B cell (primary cell): ENCODE results near the gene FAM174C. TPM values are rescaled to one million over a fixed set of nuclear protein-coding genes. Genes with fewer than 3 reads are reported as not detected.

Experiments used
- ATAC-seq: fragments of 200-7000 bp; cut with Tn5 transposase; one replicate; pipeline ENCODE4 v1.10.0; 2021; ENCODE audit warnings: low read depth, mild to moderate bottlenecking, moderate number of reproducible peaks, moderate library complexity
- CTCF ChIA-PET: fragments of 350-600 bp; sonication (Branson Sonifier 250); formaldehyde crosslinking; loops from one replicate; lab custom pipeline; 2021; ENCODE audit warnings: antibody characterized with exemption, inconsistent platforms; lab: Charles Lee
- POLR2A ChIA-PET: fragments of 350-600 bp; sonication (Branson Sonifier 250); formaldehyde crosslinking; loops from one replicate; lab custom pipeline; 2021; ENCODE audit warnings: antibody characterized with exemption; lab: Charles Lee
- DNase-seq: peaks from one replicate; pipeline ENCODE4 v3.0.0; 2013
- H2AFZ ChIP-seq: 2 replicates; pipeline ENCODE4 v1.6.1; 2012; ENCODE audit warnings: mild to moderate bottlenecking, low read depth, low read length; ENCODE audit not compliant: insufficient read depth, poor library complexity, severe bottlenecking
- H3K27ac ChIP-seq, 2 donors: 1 replicate in 1 of 2; 2 replicates in 1 of 2; pipeline ENCODE4 v1.5.1; 2012 to 2013; ENCODE audit warnings: low read length in 2 of 2, mild to moderate bottlenecking in 2 of 2, moderate library complexity in 1 of 2
- H3K27me3 ChIP-seq, 4 experiments: fragments of 200-600 bp in 1 of 4; sonication (generic) in 1 of 4; replicated peaks in 1 of 4; 1 replicate in 2 of 4; 2 replicates in 2 of 4; pipeline versions ENCODE4 v1.6.1 to v1.7.0; 2013 to 2016; ENCODE audit warnings: low read length in 3 of 4, mild to moderate bottlenecking in 2 of 4, mixed read lengths in 1 of 4, moderate library complexity in 1 of 4; ENCODE audit not compliant: insufficient read depth in 4 of 4, control insufficient read depth in 3 of 4; ENCODE audit errors: control extremely low read depth in 1 of 4
- H3K36me3 ChIP-seq, 2 experiments: replicated peaks in 1 of 2; 1 replicate in 1 of 2; 2 replicates in 1 of 2; pipeline versions ENCODE4 v1.6.1 to v1.7.1; 2013; ENCODE audit warnings: low read length in 1 of 2; ENCODE audit not compliant: insufficient read depth in 2 of 2, control insufficient read depth in 1 of 2; ENCODE audit errors: control extremely low read depth in 1 of 2, extremely low read depth in 1 of 2
- H3K4me1 ChIP-seq, 2 donors: fragments of 200-600 bp in 1 of 2; sonication (generic) in 1 of 2; 1 replicate in 1 of 2; 2 replicates in 1 of 2; pipeline versions ENCODE4 v1.5.1 to v1.6.1; 2013 to 2017; ENCODE audit warnings: low read length in 2 of 2; ENCODE audit not compliant: control insufficient read depth in 2 of 2, insufficient read depth in 2 of 2
- H3K4me2 ChIP-seq: replicated peaks from 2 replicates; pipeline ENCODE3; 2012; ENCODE audit warnings: mild to moderate bottlenecking, low read depth, low read length; ENCODE audit not compliant: poor library complexity, severe bottlenecking
- H3K4me3 ChIP-seq, 5 experiments: fragments of 200-600 bp in 1 of 5; sonication (generic) in 1 of 5; 1 replicate in 3 of 5; 2 replicates in 2 of 5; pipeline versions ENCODE4 v1.5.1 to v1.7.0; 2011 to 2016; ENCODE audit warnings: low read length in 4 of 5, mild to moderate bottlenecking in 4 of 5, low read depth in 2 of 5, control low read depth in 1 of 5, moderate library complexity in 1 of 5; ENCODE audit not compliant: insufficient read depth in 1 of 5; ENCODE audit errors: control extremely low read depth in 1 of 5, extremely low read depth in 1 of 5
- H3K79me2 ChIP-seq: fragments of 200-600 bp; sonication (generic); one replicate; pipeline ENCODE4 v1.6.0; 2016; ENCODE audit warnings: low read length; ENCODE audit not compliant: control insufficient read depth, insufficient read depth
- H3K9ac ChIP-seq: fragments of 200-600 bp; sonication (generic); 2 replicates; pipeline ENCODE4 v1.6.1; 2017; ENCODE audit warnings: mild to moderate bottlenecking, low read length, moderate library complexity
- H3K9me3 ChIP-seq, 3 donors: one replicate each; pipeline versions ENCODE4 v1.6.1 to v1.7.1; 2013; ENCODE audit warnings: low read length in 2 of 3; ENCODE audit not compliant: control insufficient read depth in 2 of 3, insufficient read depth in 1 of 3; ENCODE audit errors: control extremely low read depth in 1 of 3
- H4K20me1 ChIP-seq: 2 replicates; pipeline ENCODE4 v1.6.0; 2012; ENCODE audit warnings: mild to moderate bottlenecking, low read length; ENCODE audit not compliant: insufficient read depth, control insufficient read depth, poor library complexity, severe bottlenecking
- H3K27ac Mint-ChIP-seq: one replicate; pipeline ENCODE4 v1.8.0; 2021; ENCODE audit warnings: mixed read lengths
- H3K27me3 Mint-ChIP-seq: one replicate; pipeline ENCODE4 v1.8.0; 2021; ENCODE audit warnings: mixed read lengths
- H3K4me1 Mint-ChIP-seq: one replicate; pipeline ENCODE4 v1.8.0; 2021; ENCODE audit warnings: mixed read lengths
- H3K4me3 Mint-ChIP-seq: one replicate; pipeline ENCODE4 v1.8.0; 2021; ENCODE audit warnings: mixed read lengths
- H3K9me3 Mint-ChIP-seq: one replicate; pipeline ENCODE4 v1.8.0; 2022; ENCODE audit warnings: mixed read lengths; ENCODE audit not compliant: insufficient read depth
- EZH2 ChIP-seq: IDR thresholded peaks from 2 replicates; pipeline ENCODE4 v1.6.1; 2012; ENCODE audit warnings: borderline replicate concordance, low read depth, mild to moderate bottlenecking, moderate library complexity, low read length; ENCODE audit not compliant: insufficient read depth, poor library complexity, severe bottlenecking
- WGBS: methylation state at CpG from one replicate; pipeline ENCODE4 v1.1.5; 2013; ENCODE audit warnings: missing lambda C conversion rate; ENCODE audit not compliant: insufficient coverage; 5-methylcytosine and 5-hydroxymethylcytosine counted together
- intact Hi-C: fragments of 100-400 bp; cut with micrococcal nuclease; formaldehyde crosslinking; loops from one replicate; pipeline ENCODE4 v1.10.0; 2022
- polyA plus RNA-seq: library from polyadenylated mRNA; depleted of rRNA; stranded (reverse); fragments of >200 nt; gene quantifications from 2 replicates; pipeline ENCODE4 v1.2.3, GENCODE V29; 2012
- total RNA-seq, 2 donors: library from RNA; stranded (reverse); fragments of 120-200 nt in 1 of 2; gene quantifications; 1 replicate in 1 of 2; 2 replicates in 1 of 2; pipeline versions ENCODE4 v1.2.3 to v1.2.4, GENCODE V29; 2013 to 2022
- TF ChIP-seq, protein P1 (sequence below): fragments of 200-600 bp; IDR thresholded peaks from one replicate; pipeline ENCODE4 v1.8.0; 2022; ENCODE audit warnings: antibody characterized with exemption, mild to moderate bottlenecking

Gene FAM174C
- total and polyA plus RNA-seq, 2 donors (not counting 1 experiment from before 2014, with no cell fraction given): 41.1 to 70.6 TPM

DNA sequence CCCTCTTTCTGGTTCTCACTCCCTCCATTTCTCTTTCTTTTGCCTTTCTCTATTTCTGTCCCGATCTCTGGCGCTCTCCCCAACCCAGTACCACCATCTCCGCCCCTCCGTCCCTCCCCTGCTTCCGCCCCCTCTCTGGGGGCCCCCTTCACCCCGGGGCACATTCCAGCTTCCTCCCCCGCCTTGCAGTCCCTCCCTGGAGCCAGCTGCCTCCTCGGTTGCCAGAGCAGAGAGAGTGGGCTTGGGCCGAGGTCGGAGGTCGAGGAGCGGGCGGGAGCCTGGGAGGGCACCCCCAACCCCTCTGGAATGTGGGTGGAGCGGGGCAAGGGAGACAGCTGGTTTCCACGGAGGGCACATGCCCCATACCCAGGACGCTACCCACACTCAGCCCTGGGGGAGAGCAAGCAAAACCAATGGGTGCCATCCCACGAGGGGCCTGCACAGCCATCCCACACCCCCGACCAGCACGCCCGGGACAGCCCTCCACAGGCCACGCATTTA is 12.7 kb upstream of the FAM174C start:
- peaks cover 80% of the 10 kb centered on the region for H3K4me1 Mint-ChIP-seq
- H3K27me3 Mint-ChIP-seq: no peaks in the 10 kb centered on the region
- Histone ChIP-seq H4K20me1 (peaks cover 16% of the 10 kb centered on the region), H3K4me3 (peak overlapping the region in 4 of 5 experiments; percentile 81 to 95 (median 84)), H3K36me3 (peaks cover 0 to 5% of the 10 kb centered on the region in 2 experiments), H2AFZ (no peak overlapping the region), H3K27me3 (no peaks in the 10 kb centered on the region), H3K4me2 (peak overlapping the region; percentile 99), H3K9me3 (no peaks in the 10 kb centered on the region), H3K9ac (peak overlapping the region; percentile 98), H3K27ac (peak overlapping the region; percentile 96 to 99), H3K79me2 (peaks cover 29% of the 10 kb centered on the region), H3K4me1 (peaks cover 74 to 91% of the 10 kb centered on the region in 2 donors)
- 25% methylated on average over 12 of the region's 21 CpGs for WGBS
- TF ChIP-seq, protein P1, sequence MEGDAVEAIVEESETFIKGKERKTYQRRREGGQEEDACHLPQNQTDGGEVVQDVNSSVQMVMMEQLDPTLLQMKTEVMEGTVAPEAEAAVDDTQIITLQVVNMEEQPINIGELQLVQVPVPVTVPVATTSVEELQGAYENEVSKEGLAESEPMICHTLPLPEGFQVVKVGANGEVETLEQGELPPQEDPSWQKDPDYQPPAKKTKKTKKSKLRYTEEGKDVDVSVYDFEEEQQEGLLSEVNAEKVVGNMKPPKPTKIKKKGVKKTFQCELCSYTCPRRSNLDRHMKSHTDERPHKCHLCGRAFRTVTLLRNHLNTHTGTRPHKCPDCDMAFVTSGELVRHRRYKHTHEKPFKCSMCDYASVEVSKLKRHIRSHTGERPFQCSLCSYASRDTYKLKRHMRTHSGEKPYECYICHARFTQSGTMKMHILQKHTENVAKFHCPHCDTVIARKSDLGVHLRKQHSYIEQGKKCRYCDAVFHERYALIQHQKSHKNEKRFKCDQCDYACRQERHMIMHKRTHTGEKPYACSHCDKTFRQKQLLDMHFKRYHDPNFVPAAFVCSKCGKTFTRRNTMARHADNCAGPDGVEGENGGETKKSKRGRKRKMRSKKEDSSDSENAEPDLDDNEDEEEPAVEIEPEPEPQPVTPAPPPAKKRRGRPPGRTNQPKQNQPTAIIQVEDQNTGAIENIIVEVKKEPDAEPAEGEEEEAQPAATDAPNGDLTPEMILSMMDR: no peak
- TF ChIP-seq EZH2: no peak
- peak overlapping the region; percentile 97 for H3K4me3 Mint-ChIP-seq
- ATAC-seq (no peak), DNase-seq (no peak)
- H3K27ac Mint-ChIP-seq: peak overlapping the region; percentile 100
- H3K9me3 Mint-ChIP-seq: no peaks in the 10 kb centered on the region
- CTCF ChIA-PET: interaction anchor here (7.6 to 10.0 kb wide), 2 partner anchors 9 to 19 kb away, joined by 113 to 658 read pairs; partner anchors contain the start of gene ATP5F1D
- intact Hi-C loops: loop anchor here (5.0 kb wide), 1 partner anchor 355 kb away; no protein-coding TSS in a partner anchor
- POLR2A ChIA-PET: interaction anchor here (0.6 to 11.0 kb wide), 6 partner anchors 6 to 916 kb away, joined by 5 to 402 read pairs (median 22); partner anchors contain the start of genes ATP5F1D and MIDN

DNA sequence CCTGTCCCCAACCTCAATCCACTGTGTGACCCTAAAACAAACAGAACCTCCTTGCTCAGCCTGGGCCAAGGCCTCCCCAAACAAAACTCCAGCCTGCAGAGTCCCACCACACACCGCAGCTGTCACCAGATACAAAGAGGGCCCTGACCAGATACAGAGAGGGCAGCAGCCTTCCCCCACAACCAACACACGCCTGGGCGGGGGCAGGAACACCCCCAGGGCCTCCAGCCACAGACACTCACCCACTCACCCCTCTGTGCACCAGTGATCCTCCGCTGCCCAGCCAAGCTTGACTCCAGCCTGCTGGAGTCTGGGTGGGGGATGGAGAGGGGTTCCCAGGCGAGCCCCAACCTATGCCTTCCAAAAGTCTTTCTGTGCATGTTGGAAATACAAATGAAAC is 12.1 kb upstream of the FAM174C start:
- no peak for TF ChIP-seq EZH2
- TF ChIP-seq, protein P1: no peak
- ChIA-PET POLR2A (interaction anchor here (0.6 to 11.0 kb wide), 6 partner anchors 7 to 915 kb away, joined by 5 to 402 read pairs (median 22); partner anchors contain the start of genes ATP5F1D and MIDN), CTCF (interaction anchor here (7.6 to 10.0 kb wide), 2 partner anchors 9 to 19 kb away, joined by 113 to 658 read pairs; partner anchors contain the start of gene ATP5F1D)
- H4K20me1 ChIP-seq: peaks cover 16% of the 10 kb centered on the region
- H3K9me3 Mint-ChIP-seq: no peaks in the 10 kb centered on the region
- no peaks in the 10 kb centered on the region for H3K27me3 ChIP-seq
- DNase-seq: peak; percentile 72
- H2AFZ ChIP-seq: no peak overlapping the region
- H3K4me2 ChIP-seq: peak overlapping the region; percentile 99
- peak overlapping the region; percentile 100 for H3K27ac Mint-ChIP-seq
- H3K36me3 ChIP-seq: peaks cover 0 to 2% of the 10 kb centered on the region in 2 experiments
- peaks cover 79% of the 10 kb centered on the region for H3K4me1 Mint-ChIP-seq
- H3K9ac ChIP-seq: peak overlapping the region; percentile 98
- WGBS: 6% methylated on average over 3 of the region's 5 CpGs
- no peaks in the 10 kb centered on the region for H3K27me3 Mint-ChIP-seq
- no peak for ATAC-seq
- H3K27ac ChIP-seq: peak overlapping the region; percentile 96 to 99
- H3K79me2 ChIP-seq: peaks cover 29% of the 10 kb centered on the region
- H3K4me3 Mint-ChIP-seq: peak overlapping the region; percentile 97
- no peaks in the 10 kb centered on the region for H3K9me3 ChIP-seq
- H3K4me3 ChIP-seq: peak overlapping the region in 4 of 5 experiments; percentile 81 to 95 (median 84)
- intact Hi-C loops: loop anchor here (5.0 kb wide), 1 partner anchor 356 kb away; no protein-coding TSS in a partner anchor
- H3K4me1 ChIP-seq: peaks cover 74 to 91% of the 10 kb centered on the region in 2 donors
